NCI-H69 (cell line): ENCODE measurements around the gene FBXW10B.
A peak's percentile ranks its signal among the peaks of the same experiment; 100 is the strongest.
"Not testable (repeated sequence)": the region's sequence is repeated elsewhere in the genome, so short reads cannot be mapped to it uniquely, and the experiment has no call there.

Source experiments
- DNase-seq: peaks from one replicate; lab custom pipeline; 2025; lab: John Stamatoyannopoulos, UW

The FBXW10B gene

GRCh38 chr17:15619331-15620058, at the start of gene FBXW10B:
Gene FBXW10B, minus strand, starts transcription at chr17:15619704. Its CDS starts 192 bp downstream, at chr17:15619512.
- not testable (repeated sequence) for DNase-seq

- no peak for DNase-seq
Observed at GRCh38 chr17:15663691-15664090, 44.2 kb upstream of the FBXW10B start.

- no peak for DNase-seq
Observed at GRCh38 chr17:15663176-15663575, 43.7 kb upstream of the FBXW10B start.

- DNase-seq = no peak
Observed at GRCh38 chr17:15662681-15663080, 43.2 kb upstream of the FBXW10B start.

GRCh38 chr17:15660077-15660476, 40.6 kb upstream of the FBXW10B start:
- DNase-seq = no peak

GRCh38 chr17:15659663-15660062, 40.2 kb upstream of the FBXW10B start:
- no peak for DNase-seq

GRCh38 chr17:15659236-15659635, 39.7 kb upstream of the FBXW10B start:
- no peak for DNase-seq

- no peak for DNase-seq
Observed at GRCh38 chr17:15658296-15658695, 38.8 kb upstream of the FBXW10B start.

- DNase-seq = no peak
Observed at GRCh38 chr17:15657868-15658267, 38.4 kb upstream of the FBXW10B start.

GRCh38 chr17:15654886-15655561, 35.5 kb upstream of the FBXW10B start:
- no peak for DNase-seq

GRCh38 chr17:15654401-15654800, 34.9 kb upstream of the FBXW10B start:
- DNase-seq = not testable (repeated sequence)

GRCh38 chr17:15652960-15653359, 33.5 kb upstream of the FBXW10B start:
- no peak for DNase-seq

- DNase-seq = peak; percentile 89
Observed at GRCh38 chr17:15651583-15652110, 32.1 kb upstream of the FBXW10B start.

- DNase-seq = peak; percentile 59
Observed at GRCh38 chr17:15650741-15651582, 31.5 kb upstream of the FBXW10B start.

- peak; percentile 1 for DNase-seq
Observed at GRCh38 chr17:15649861-15650421, 30.4 kb upstream of the FBXW10B start.

GRCh38 chr17:15648386-15648785, 28.9 kb upstream of the FBXW10B start:
- DNase-seq = no peak

GRCh38 chr17:15645942-15646312, 26.4 kb upstream of the FBXW10B start:
- DNase-seq = peak; percentile 58

GRCh38 chr17:15645099-15645941, 25.8 kb upstream of the FBXW10B start:
- DNase-seq = peak; percentile 73

- DNase-seq = not testable (repeated sequence)
Observed at GRCh38 chr17:15642505-15643251, 23.2 kb upstream of the FBXW10B start.

GRCh38 chr17:15642014-15642413, 22.5 kb upstream of the FBXW10B start:
- DNase-seq = not testable (repeated sequence)
